GM18520 (cell line): ENCODE results near the gene AHCTF1.

Experiments used
- ATAC-seq: cut with Tn5 transposase; IDR thresholded peaks from one replicate; pipeline ENCODE4 v1.9.1; 2021; ENCODE audit not compliant: unreplicated experiment

The AHCTF1 gene, protein sequence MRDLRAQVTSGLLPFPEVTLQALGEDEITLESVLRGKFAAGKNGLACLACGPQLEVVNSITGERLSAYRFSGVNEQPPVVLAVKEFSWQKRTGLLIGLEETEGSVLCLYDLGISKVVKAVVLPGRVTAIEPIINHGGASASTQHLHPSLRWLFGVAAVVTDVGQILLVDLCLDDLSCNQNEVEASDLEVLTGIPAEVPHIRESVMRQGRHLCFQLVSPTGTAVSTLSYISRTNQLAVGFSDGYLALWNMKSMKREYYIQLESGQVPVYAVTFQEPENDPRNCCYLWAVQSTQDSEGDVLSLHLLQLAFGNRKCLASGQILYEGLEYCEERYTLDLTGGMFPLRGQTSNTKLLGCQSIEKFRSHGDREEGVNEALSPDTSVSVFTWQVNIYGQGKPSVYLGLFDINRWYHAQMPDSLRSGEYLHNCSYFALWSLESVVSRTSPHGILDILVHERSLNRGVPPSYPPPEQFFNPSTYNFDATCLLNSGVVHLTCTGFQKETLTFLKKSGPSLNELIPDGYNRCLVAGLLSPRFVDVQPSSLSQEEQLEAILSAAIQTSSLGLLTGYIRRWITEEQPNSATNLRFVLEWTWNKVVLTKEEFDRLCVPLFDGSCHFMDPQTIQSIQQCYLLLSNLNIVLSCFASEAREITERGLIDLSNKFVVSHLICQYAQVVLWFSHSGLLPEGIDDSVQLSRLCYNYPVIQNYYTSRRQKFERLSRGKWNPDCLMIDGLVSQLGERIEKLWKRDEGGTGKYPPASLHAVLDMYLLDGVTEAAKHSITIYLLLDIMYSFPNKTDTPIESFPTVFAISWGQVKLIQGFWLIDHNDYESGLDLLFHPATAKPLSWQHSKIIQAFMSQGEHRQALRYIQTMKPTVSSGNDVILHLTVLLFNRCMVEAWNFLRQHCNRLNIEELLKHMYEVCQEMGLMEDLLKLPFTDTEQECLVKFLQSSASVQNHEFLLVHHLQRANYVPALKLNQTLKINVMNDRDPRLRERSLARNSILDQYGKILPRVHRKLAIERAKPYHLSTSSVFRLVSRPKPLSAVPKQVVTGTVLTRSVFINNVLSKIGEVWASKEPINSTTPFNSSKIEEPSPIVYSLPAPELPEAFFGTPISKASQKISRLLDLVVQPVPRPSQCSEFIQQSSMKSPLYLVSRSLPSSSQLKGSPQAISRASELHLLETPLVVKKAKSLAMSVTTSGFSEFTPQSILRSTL (N-terminal part only)

DNA sequence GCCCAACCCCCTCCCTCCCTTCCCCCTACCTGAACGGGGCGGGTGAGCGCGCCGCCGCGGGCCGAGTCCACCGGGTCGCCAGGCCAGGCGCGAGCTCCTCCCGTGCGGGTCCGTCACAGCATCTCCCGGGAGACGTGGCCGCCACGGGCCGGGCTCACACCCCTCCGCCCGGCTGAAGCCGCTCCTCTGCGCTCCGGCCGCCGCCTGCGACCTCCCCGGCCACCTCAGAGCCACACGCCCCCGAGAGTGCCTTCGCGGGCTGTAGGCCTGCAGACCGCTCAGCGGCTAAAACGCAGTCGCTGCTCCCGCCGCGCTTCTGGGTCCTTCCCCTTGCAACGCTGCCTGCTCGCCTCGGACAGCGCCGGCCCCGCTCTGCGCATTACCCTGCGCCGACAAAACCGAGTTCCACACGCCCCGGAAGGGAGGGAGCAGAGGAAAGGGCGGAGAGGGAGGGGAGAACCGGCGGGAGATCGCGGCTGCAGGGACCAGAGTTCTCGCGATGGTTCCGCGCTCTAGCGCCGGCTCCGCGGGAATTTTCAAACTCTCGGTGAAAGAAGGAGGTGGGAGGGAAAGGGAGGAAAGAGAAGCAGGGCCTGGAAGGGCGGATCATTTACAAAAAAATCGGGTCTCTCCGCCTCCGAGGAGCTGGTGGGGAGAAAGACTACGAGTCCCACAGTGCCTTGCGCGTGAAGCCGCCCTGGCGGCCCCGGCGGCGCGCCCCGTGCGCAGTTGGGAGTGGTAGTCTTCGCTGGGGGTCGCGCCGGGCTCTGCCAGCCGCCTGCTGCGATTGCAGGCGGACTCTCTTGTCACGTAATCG is at the start of gene AHCTF1:
AHCTF1 (minus strand) TSS at position 400 of the 817 bp plus-strand sequence. CDS start 13,578 bp downstream, outside the sequence.
- peak; percentile 77 for ATAC-seq

DNA sequence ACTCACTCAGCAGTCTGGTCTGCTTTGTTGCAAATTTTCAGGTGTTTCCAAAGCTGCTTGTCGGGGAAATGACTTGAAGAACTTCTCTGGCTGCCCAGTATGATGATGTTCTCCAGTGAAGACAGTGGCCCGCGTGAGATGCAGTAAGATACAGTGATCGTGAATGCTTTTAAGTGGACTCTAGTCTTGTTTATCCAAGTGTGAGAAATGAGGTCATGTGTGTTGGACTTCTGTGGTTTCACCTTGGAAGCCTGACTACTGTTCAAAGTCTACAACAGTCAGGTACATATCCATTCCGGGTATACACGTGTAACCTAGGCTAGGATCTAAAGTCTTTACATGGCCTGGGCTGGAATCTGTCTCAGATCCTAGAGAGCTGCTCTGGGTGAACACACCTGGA is 47.0 kb upstream of the AHCTF1 start:
- ATAC-seq = no peak

DNA sequence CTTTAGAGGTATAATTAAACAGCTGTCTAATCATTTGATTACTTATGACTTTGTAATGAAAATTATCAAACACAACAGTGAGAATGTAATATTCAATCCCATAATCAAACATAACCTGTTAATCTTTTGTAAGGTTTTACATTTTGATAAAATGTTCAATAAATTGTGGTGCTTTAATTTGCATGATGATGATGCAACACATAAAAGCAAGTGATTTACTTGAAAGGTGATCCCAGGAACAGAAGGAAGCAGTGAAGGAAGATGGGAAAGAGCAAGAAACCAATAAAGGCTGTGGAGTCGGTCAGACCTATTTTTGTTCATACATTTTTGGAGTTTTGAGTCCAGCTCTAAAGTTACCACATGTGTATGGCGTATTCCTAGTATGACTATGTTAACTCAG is 46.5 kb upstream of the AHCTF1 start:
- ATAC-seq = no peak

DNA sequence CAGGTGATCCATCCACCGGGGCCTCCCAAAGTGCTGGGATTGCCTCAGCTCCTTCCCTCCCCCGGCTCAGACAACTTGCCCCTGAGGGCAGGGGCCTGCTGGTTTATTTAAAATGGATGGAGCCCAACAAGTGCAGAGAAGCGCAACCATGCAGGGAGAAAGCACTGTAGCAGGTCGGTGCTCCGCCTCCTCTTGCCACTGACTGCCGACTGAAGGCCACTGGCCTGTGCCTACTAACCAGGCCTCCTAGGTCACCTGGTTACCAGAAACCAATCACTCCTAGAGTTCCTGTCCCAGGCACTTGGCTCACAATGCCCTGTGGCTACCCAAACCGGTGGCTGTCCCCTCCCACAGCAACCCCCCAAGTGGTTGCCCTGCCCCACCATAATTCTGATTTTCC is 40.2 kb upstream of the AHCTF1 start:
- ATAC-seq = no peak

DNA sequence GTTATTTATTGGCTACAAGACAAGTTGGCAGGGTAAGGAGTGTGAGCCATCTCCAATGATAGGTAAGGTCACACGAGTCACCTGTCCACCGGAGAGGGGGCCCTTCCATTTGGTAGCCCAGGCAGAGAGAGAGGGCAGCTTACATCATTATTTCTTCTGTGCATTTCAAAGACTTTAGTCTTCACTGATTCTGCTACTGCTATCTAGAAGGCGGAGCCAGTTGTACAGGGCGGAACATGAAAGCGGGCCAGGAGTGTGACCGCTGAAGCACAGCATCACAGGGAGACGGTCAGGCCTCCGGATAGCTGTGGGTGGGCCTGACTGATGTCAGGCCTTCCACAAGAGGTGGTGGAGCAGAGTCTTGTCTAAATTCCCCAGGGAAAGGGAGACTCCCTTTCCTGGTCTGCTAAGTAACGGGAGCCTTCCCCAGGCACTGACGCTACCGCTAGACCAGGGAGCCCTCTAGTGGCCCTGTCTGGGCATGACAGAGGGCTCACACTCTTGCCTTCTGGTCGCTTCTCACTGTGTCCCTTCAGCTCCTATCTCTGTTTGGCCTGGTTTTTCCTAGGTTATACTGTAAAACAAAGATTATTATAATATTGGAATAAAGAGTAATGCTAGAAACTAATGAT is 39.5 kb upstream of the AHCTF1 start:
- no peak for ATAC-seq

DNA sequence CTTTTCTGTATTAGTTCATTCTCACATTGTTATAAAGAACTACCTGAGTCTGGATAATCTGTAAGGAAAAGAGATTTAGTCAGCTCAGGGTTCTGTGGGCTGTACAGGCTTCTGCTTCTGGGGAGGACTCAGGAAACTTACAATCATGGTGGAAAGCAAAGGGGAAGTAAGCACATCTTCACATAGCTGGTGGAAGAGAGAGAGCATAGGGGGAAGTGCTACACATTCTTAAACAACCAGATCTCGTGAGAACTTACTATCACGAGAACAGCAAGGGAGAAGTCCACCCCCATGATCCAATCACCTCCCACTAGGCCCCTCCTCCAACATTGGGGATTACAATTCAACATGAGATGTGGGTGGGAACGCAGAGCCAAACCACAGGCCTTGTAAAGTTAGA is 37.9 kb upstream of the AHCTF1 start:
- no peak for ATAC-seq

DNA sequence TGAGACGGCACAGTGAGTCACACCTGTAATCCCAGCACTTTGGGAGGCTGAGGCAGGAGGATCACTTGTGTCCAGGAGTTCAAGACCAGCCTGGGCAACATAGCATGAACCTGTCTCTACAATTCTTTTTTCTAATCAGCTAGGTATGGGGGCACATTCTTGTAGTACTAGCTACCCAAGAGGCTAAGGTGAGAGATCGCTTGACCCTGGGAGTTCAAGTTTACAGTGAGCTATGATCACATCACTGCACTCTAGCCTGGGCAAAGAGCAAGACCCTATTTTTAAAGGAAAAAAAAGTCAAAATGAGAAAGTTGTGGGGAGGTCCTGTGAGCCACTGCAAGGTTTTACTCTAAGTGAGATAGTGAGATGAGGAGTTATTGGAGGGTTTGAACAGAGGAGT is 34.8 kb upstream of the AHCTF1 start:
- no peak for ATAC-seq

DNA sequence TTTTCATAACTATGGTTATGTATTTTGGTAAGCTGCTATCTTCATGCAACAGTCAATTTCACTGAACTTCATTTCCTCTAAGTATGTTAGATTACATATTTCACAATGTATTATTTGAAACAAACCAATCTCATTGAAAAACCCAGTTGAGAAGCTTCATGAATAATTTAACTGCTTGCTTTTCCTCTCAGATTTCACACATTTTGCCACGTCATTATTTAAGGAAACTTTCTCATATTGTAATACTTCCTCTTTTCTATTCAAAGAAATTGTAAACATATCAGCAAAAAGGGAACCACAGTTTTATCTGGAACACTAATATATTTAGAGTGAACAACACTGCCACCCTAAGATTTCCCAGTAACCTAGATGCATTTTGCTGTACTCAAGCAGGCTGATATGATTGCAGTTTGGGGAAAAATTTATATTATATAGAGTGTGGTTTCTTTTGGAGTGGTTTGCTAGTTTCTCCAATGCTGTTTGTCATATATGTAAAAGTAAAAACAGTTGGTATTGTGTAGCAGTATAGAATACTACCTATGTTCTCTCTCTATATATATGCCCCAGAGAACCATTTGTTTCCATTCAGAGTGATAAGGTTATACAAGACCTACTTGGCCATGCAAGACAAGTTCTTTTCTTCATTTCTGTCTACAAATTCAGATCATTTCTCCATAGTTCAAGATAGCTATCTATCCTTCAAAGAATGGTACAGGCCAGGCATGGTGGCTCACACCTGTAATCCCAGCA is 28.4 kb upstream of the AHCTF1 start:
- ATAC-seq = peak; percentile 60

DNA sequence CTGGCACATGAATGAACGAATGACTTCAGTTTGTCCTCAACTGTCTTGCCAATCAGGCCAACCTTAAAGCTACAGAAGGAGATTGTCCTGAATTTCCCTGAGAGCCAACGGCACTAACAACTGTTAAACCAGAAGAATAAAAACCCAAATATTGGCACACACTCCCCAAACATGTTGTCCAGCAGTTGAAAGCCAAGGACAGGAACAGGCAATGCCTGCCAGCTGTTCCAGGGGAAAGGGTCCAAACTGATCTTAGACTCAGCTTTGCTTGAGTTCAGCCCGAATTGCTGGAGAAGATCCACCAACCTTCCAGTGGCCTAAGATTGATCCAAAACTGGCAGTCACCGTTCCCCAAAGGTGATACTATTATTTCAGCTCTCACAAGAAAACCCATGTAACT is 22.4 kb upstream of the AHCTF1 start:
- no peak for ATAC-seq

DNA sequence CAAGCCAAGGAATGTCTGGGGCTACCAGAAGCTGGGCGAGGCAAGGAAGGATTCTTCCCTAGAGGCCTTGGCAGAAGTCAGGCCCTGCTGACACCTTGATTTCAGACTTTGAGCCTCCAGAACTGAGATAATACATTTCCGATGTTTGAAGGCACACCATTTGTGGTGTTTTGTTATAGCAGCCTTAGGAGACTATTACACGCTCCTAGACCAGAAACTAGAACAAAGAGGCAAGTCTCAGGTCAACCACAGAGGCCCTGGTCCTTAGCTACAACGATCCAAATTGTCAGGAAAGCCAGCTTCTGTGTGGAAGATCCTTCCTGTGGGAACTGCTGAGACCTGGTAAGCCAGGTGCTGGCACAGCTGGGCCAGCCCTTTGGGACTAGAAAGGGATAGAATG is 19.7 kb upstream of the AHCTF1 start:
- no peak for ATAC-seq

DNA sequence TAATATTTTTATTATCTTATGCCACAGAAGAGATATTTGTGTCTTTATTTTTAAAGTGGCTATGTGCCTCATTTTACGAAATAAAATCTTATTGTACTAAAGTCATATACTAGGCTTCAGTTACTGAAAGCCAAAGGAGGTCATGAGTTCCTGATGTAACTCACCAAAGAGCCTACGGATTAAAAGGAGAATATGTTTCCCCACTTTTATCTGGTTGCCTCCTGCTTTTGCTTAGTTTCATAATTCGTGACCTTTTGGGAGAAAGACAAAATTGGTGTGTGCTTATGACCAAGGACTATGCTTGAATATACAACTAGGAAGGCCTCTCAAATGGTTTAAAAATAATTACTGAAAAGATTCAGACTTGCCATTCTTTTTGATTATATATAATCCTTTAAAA is 18.2 kb upstream of the AHCTF1 start:
- ATAC-seq = no peak

DNA sequence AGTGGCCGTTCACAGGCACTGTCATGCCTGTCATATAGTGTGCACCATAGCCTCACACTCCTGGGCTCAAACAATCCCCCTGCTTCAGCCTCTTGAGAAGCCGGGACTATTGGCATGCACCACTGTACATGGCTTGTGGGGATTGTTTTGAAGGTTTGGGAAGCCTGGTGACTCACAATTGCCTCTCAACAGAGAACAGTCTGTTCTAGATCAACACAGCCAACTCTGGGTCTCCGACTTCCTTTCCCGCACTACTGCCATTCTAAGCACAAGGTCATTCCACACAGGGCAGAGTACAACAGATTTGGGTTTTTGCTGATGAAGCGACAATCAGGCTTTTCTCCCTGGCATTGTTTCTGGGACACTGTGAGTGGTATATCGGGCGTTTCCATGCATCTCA is 15.5 kb upstream of the AHCTF1 start:
- no peak for ATAC-seq

DNA sequence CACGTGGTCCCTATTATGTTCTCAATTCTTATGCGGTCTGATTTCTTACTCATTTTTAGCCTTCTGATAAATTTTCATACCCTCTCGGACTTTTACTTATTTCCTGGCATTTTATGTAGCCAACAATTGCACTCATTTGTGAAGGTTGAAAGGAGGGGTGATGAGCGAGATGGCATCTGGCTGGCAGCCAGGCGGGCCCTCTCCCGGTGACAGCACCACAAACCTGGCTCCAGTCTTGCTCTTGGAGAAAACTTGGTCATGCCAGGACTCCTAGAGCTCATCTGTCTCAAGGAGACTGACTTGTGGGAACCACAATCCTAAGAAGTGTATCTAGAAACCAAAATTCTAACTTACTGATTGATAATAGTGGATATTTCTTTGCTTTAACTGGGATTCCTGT is 14.6 kb upstream of the AHCTF1 start:
- ATAC-seq = no peak

DNA sequence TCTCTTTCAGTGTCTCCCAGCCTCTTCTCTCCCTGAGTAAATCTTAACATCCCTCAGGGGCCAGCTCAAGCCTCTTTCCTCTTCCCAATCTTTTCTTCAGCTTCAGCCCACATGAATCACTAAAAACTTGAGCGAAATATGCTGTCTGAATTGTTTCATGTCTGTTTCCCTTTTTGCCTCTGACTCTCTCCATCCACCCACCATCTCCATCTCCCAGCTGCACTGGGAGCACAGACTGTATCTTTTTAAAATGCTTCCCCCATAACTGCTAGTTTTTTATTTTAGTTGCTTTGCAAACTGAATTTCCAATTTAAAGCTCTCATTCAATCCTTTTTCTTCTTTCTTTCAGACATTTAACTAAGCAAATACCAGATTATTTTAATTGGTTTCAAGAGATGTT is 3.0 kb upstream of the AHCTF1 start:
- ATAC-seq = no peak

DNA sequence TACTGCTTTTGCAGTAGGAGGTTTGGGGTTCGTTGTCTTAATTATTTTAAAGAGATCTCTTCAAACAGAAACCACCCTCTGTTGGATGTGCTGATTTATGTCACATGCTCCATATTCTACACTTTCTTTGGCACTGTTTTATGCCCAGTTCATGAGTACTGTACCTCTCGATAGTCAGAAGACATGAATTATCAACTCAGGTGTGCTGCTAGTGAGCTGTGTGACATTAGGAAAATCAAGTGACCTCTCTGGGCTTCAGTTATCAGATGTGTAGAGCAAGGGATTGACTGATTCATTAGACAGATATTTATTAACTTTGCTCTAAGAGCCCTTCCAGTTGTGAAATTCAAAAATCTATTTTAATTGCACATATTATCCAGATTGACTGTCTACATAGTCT is 2.1 kb upstream of the AHCTF1 start:
- ATAC-seq = no peak

DNA sequence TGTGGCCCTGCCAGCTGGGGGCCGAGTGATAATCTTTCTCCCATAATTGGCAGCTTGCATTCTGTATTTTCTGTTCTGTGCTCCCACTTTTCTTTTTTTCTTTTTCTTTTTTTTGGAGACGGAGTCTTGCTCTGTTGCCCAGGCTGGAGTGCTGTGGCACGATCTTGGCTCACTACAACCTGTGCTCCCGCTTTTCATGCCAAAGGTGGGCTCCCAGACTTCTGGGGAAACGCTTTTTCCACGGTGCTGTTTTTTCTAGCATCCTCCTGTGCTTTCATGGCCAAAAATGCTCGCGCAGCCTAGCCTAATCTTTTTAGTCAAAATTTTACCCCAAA is 585 bp upstream of the AHCTF1 start:
- ATAC-seq = no peak

DNA sequence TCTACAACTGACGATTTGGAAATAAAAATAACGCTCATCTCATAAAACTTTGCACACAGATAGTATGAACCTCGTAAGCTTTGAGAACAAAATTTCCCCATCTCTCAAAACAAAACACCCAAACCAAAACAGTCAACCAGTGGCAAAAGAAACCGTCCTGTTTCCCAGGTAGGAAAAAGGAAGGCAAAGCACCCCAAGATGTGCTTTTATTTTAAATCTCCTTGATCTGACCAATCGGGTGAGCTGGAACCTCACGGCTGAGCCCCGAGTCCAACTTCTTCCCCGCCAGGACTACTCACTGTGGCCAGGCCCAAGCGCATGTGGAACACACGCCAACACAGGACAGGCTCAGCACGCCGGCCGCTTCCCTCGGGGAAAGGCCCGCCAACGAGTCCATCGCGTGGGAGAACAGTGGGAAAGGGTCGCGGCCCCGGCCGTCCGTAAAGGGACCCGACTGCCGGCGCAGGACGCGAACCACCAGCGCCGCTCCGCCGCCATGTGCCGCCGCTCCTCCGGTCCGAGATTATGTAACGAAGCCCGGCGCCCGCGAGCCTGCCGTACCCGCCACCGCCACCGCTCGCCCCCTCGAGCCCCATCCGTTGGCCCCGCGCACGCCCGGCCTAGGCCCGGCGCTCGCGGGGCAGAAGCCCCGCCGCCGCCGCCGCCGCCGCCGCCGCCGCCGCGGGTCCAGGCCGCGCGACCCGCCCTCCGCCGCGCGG is 759 bp downstream of the AHCTF1 start:
- ATAC-seq = peak; percentile 7

DNA sequence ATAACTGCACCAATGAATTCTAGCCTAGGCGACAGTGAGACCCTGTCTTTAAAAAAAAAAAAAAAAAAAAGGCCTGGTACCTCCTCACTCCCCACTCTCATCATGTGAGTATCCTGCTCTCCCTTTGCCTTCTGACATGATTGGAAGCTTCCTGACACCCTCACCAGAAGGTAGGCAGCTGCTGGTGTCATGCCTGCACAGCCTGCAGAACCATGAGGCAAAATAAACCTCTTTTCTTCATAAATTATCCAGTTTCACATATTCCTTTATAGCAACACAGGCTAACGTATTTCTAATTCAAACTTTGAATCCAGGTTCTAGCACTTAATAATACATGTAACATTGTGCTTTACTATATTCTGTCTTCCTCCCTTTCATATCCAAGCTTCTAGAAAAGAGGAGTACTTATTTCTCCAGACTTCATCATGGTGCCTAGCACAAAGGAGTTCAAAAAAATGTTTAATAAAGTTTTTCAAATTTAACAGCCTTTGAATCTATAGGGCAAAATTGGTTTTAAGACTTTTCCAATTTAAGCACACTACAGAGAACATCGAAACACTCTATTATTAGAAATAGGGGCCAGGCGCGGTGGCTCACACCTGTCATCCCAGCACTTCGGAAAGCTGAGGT is 5.6 kb downstream of the AHCTF1 start:
- ATAC-seq = no peak

DNA sequence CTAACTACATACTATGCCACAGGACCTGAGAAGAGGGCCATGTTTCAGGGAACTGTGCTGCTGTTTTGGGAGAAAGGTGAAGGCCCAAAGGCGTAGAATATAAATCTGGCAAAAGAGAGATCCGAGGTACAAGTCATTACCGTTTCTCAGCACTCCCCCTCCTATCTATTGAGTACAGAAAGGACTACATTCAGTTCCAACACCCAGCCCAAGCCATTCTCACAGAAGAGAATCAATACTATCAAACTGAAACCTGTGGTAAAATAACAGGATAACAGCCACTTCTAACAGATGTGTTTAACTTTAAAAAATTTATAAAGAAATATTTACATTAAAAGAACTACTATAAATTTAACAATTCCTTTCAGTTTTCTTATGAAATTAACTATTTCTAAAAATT is 7.8 kb downstream of the AHCTF1 start:
- ATAC-seq = no peak
